GM12878 (cell line): Measurements from ENCODE around the gene PLAC1.

Source experiments
- EP300 ChIP-seq, 2 experiments: fragments of 150-350 bp in 1 of 2; IDR thresholded peaks; 2 replicates each; pipeline ENCODE4 v1.6.1; 2011 to 2012; ENCODE audit warnings: low read depth in 2 of 2, low read length in 2 of 2, borderline replicate concordance in 1 of 2, improper control_type of control experiment in 1 of 2, inconsistent platforms in 1 of 2; ENCODE audit not compliant: control insufficient read depth in 1 of 2
- POLR2A ChIP-seq: IDR thresholded peaks from 2 replicates; pipeline ENCODE4 v1.6.1; 2011; ENCODE audit warnings: low read depth, mild to moderate bottlenecking, low read length

- TF ChIP-seq POLR2A, result no peak
- TF ChIP-seq EP300 (IDR thresholded peaks at IDR 0.05; ENCODE audit: borderline replicate concordance in 1 of 2, control insufficient read depth in 1 of 2, low read depth in 2 of 2, low read length in 2 of 2), result no peak
Observed at GRCh38 chrX:134533952-134534351, 124.3 kb downstream of the PLAC1 start.
